Fibroblast of lung (primary cell): ENCODE measurements around the gene G6PD. TPM values are rescaled to one million over a fixed set of nuclear protein-coding genes. Genes with fewer than 3 reads are reported as not detected.

Experiments
- DNase-seq, 2 donors: peaks; one replicate each; pipeline versions ENCODE4 v3.0.0 to v3.0.0-alpha.2; 2010; ENCODE audit warnings: low read depth in 2 of 2
- H2AFZ ChIP-seq: 2 replicates; pipeline ENCODE4 v1.5.1; 2012; ENCODE audit warnings: low read length, control low read depth, inconsistent platforms
- H3K27ac ChIP-seq: 2 replicates; pipeline ENCODE4 v1.5.1; 2011; ENCODE audit warnings: low read length, control low read depth; ENCODE audit not compliant: insufficient read depth
- H3K27me3 ChIP-seq: 2 replicates; pipeline ENCODE4 v1.5.1; 2011; ENCODE audit warnings: mild to moderate bottlenecking, low read length; ENCODE audit not compliant: control insufficient read depth, insufficient read depth
- H3K36me3 ChIP-seq: 2 replicates; pipeline ENCODE4 v1.5.1; 2011; ENCODE audit warnings: low read length; ENCODE audit not compliant: control insufficient read depth, insufficient read depth
- H3K4me1 ChIP-seq: 2 replicates; pipeline ENCODE4 v1.5.1; 2011; ENCODE audit warnings: low read length; ENCODE audit not compliant: control insufficient read depth, insufficient read depth; ENCODE audit errors: extremely low read depth
- H3K4me2 ChIP-seq: 2 replicates; pipeline ENCODE4 v1.5.1; 2011; ENCODE audit warnings: low read length, control low read depth; ENCODE audit not compliant: insufficient read depth; ENCODE audit errors: extremely low read depth
- H3K4me3 ChIP-seq, 4 experiments: fragments of 200-600 bp in 1 of 4; sonication (generic) in 1 of 4; replicated peaks in 1 of 4; 2 replicates each; pipeline ENCODE4 v1.5.1; 2011 to 2016; ENCODE audit warnings: low read length in 4 of 4, low read depth in 3 of 4, mild to moderate bottlenecking in 3 of 4, control low read depth in 2 of 4, inconsistent platforms in 1 of 4, mixed read lengths in 1 of 4; ENCODE audit not compliant: insufficient read depth in 1 of 4; ENCODE audit errors: control extremely low read depth in 1 of 4
- H3K79me2 ChIP-seq: 2 replicates; pipeline ENCODE4 v1.5.1; 2012; ENCODE audit warnings: mild to moderate bottlenecking, low read length, inconsistent platforms; ENCODE audit not compliant: control insufficient read depth, insufficient read depth
- H3K9ac ChIP-seq: 2 replicates; pipeline ENCODE4 v1.5.1; 2011; ENCODE audit warnings: mild to moderate bottlenecking, low read length, control low read depth; ENCODE audit not compliant: insufficient read depth
- H3K9me3 ChIP-seq: 2 replicates; pipeline ENCODE4 v1.5.1; 2012; ENCODE audit warnings: low read depth, low read length; ENCODE audit not compliant: control insufficient read depth, insufficient read depth
- H4K20me1 ChIP-seq: 2 replicates; pipeline ENCODE4 v1.5.1; 2011; ENCODE audit warnings: low read length; ENCODE audit not compliant: control insufficient read depth, insufficient read depth; ENCODE audit errors: extremely low read depth
- EZH2 ChIP-seq: IDR thresholded peaks from 2 replicates; pipeline ENCODE4 v1.5.1; 2012; ENCODE audit warnings: low read length, control low read depth, mild to moderate bottlenecking; ENCODE audit errors: missing control alignments
- polyA plus RNA-seq, 2 donors: library from polyadenylated mRNA; depleted of rRNA in 1 of 2; stranded (reverse) in 1 of 2; unstranded in 1 of 2; fragments of >200 nt; gene quantifications; 2 replicates each; pipeline ENCODE4 v1.2.1, GENCODE V29; 2011 to 2012; ENCODE audit warnings: missing spikeins in 1 of 2
- total RNA-seq: library from RNA; depleted of rRNA; stranded (reverse); fragments of >200 nt; gene quantifications from 2 replicates; pipeline ENCODE4 v1.2.1, GENCODE V29; 2014
- TF ChIP-seq, protein P1 (sequence below), 2 donors: IDR thresholded peaks in 1 of 2; conservative IDR thresholded peaks in 1 of 2; 1 replicate in 1 of 2; 2 replicates in 1 of 2; pipeline ENCODE4 v1.5.1; 2011 to 2012; ENCODE audit warnings: low read length in 2 of 2, control low read depth in 1 of 2, inconsistent platforms in 1 of 2, low read depth in 1 of 2, mild to moderate bottlenecking in 1 of 2

The G6PD gene
- total and polyA plus RNA-seq, 2 donors (not counting 1 experiment from before 2014, with no cell fraction given): 86.2 to 109 TPM

- H3K4me2 ChIP-seq: peak overlapping the region; percentile 90
- no peak for TF ChIP-seq EZH2
- TF ChIP-seq, protein P1, sequence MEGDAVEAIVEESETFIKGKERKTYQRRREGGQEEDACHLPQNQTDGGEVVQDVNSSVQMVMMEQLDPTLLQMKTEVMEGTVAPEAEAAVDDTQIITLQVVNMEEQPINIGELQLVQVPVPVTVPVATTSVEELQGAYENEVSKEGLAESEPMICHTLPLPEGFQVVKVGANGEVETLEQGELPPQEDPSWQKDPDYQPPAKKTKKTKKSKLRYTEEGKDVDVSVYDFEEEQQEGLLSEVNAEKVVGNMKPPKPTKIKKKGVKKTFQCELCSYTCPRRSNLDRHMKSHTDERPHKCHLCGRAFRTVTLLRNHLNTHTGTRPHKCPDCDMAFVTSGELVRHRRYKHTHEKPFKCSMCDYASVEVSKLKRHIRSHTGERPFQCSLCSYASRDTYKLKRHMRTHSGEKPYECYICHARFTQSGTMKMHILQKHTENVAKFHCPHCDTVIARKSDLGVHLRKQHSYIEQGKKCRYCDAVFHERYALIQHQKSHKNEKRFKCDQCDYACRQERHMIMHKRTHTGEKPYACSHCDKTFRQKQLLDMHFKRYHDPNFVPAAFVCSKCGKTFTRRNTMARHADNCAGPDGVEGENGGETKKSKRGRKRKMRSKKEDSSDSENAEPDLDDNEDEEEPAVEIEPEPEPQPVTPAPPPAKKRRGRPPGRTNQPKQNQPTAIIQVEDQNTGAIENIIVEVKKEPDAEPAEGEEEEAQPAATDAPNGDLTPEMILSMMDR (conservative IDR thresholded peaks at IDR 0.05 in 1 of 2, IDR thresholded peaks at IDR 0.05 in 1 of 2; ENCODE audit: low read depth in 1 of 2, low read length in 2 of 2): no peak
- H3K79me2 ChIP-seq: peaks cover 50% of the 10 kb centered on the region
- H3K36me3 ChIP-seq: peaks cover 7% of the 10 kb centered on the region
- no peaks in the 10 kb centered on the region for H4K20me1 ChIP-seq
- DNase-seq: no peak
- H3K9me3 ChIP-seq: no peaks in the 10 kb centered on the region
- no peak overlapping the region for H2AFZ ChIP-seq
- peak overlapping the region; percentile 55 to 79 (median 69) for H3K4me3 ChIP-seq
- H3K4me1 ChIP-seq: peaks cover 11% of the 10 kb centered on the region
- H3K27ac ChIP-seq: peak overlapping the region; percentile 63
- no peak overlapping the region for H3K9ac ChIP-seq
- H3K27me3 ChIP-seq: no peaks in the 10 kb centered on the region
Observed at GRCh38 chrX:154545673-154546274, 872 bp downstream of the G6PD start.

DNA sequence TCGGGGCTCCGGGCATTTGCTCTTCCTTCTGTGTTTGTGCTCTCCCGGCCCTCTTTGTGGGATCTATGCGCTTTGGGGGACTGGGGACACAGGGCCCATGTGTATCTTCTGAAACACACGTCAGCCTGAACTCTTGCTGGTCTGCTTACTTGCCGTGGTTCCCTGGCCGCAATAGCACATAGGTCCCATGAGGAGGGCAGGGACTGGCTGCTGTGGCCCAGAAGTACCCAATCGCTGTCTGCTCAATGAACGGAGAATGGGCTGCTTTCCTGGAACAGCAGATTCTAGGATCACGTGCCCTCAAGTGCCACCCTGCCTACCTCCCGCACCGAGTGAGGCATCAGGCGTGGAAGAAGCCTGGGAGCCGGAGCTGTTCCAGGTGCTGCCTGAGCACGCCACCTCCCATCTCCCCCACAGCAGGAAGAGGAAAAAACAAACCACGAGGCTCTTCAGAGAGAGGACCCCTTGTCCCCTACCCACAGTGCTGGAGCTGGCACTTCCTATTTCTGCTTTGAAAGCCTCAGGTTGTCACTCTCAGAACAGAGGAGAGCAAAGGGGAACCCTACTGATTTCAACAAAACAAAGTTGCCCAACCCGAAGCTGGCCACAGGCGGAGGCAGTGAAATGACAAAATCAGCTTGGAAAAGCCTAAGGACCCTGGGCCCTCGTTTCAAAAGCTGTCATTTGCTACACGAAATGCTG lies 3.8 kb downstream of the G6PD start:
- Histone ChIP-seq H3K9me3 (no peaks in the 10 kb centered on the region), H3K79me2 (peaks cover 31% of the 10 kb centered on the region), H4K20me1 (no peaks in the 10 kb centered on the region), H3K4me2 (no peak overlapping the region), H3K9ac (no peak overlapping the region), H3K4me3 (no peak overlapping the region), H2AFZ (no peak overlapping the region), H3K4me1 (peaks cover 11% of the 10 kb centered on the region), H3K27ac (peak overlapping the region; percentile 96), H3K27me3 (no peaks in the 10 kb centered on the region), H3K36me3 (peaks cover 10% of the 10 kb centered on the region)
- DNase-seq: no peak
- no peak for TF ChIP-seq EZH2
- TF ChIP-seq, protein P1 (conservative IDR thresholded peaks at IDR 0.05 in 1 of 2, IDR thresholded peaks at IDR 0.05 in 1 of 2; ENCODE audit: low read depth in 1 of 2, low read length in 2 of 2): no peak

DNA sequence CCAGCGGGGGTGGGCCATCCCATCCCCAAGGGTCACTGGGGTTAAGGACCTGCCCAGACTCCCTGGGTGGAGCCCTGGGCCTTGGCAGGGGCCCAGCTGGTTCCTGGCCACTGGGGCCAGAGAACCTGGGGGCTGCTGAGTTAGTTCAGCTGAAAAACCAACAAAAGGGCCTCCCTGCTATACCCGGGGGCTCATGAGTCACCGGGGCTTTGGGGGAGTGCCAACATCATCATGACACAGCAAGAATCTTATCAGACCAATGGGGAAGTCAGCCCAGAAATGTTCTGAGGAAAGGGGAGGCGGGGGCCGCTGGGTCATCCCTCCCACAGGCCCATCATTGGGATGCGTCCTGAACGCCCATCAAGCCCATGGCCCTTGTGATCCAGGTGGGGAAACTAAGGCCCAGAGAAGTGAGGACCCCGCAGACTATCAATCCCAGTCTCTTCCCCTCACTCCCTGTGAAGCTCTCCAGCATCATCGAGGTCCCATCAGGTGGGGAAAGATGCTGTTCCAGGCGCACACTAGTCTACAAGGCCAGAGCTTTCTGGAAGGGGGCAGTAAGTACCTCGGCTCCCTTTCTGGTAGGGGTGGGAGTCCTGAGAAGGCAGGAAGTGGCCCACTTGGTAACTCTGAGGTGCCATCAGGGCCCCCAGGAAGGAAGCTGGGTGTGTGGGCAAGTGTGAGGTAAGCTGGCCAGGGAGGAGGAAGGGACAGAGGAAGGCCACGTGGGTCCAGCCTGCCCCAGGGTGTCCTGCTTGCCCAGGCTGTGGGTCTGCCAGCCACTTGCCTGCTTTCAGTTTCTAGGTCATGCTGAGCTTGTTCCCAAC lies 4.5 kb downstream of the G6PD start:
- H3K27ac ChIP-seq: peak overlapping the region; percentile 96
- peaks cover 12% of the 10 kb centered on the region for H3K36me3 ChIP-seq
- no peak overlapping the region for H3K4me3 ChIP-seq
- H3K9ac ChIP-seq: peak overlapping the region; percentile 42
- no peak for TF ChIP-seq EZH2
- TF ChIP-seq, protein P1 (conservative IDR thresholded peaks at IDR 0.05 in 1 of 2, IDR thresholded peaks at IDR 0.05 in 1 of 2; ENCODE audit: low read depth in 1 of 2, low read length in 2 of 2): no peak
- H3K4me1 ChIP-seq: peaks cover 11% of the 10 kb centered on the region
- peaks cover 30% of the 10 kb centered on the region for H3K79me2 ChIP-seq
- H4K20me1 ChIP-seq: no peaks in the 10 kb centered on the region
- DNase-seq: peak; percentile 88 to 94
- H2AFZ ChIP-seq: no peak overlapping the region
- H3K9me3 ChIP-seq: no peaks in the 10 kb centered on the region
- H3K4me2 ChIP-seq: peak overlapping the region; percentile 13
- no peaks in the 10 kb centered on the region for H3K27me3 ChIP-seq
